HG03064 (cell line): ENCODE data around the gene KCNN2.

Experiments used
- ATAC-seq: cut with Tn5 transposase; IDR thresholded peaks from one replicate; pipeline ENCODE4 v1.9.1; 2021; ENCODE audit warnings: low read depth; ENCODE audit not compliant: unreplicated experiment

Gene KCNN2

GRCh38 chr5:114477816-114478334, 116.0 kb downstream of the KCNN2 start:
- ATAC-seq: no peak

- no peak for ATAC-seq
Observed at GRCh38 chr5:114500756-114501155, 138.9 kb downstream of the KCNN2 start.

- ATAC-seq: no peak
Observed at GRCh38 chr5:114504560-114504959, 142.7 kb downstream of the KCNN2 start.

- ATAC-seq: no peak
Observed at GRCh38 chr5:114524221-114524620, 162.4 kb downstream of the KCNN2 start.

- ATAC-seq: no peak
Observed at GRCh38 chr5:114544561-114544960, 182.7 kb downstream of the KCNN2 start.
